Pancreas (tissue), 10 donors: ENCODE measurements around the gene PSME2. TPM values are rescaled to one million over a fixed set of nuclear protein-coding genes. Genes with fewer than 3 reads are reported as not detected.

Experiments used
- ATAC-seq, 4 donors: fragments of 200-7000 bp; cut with Tn5 transposase; one replicate each; pipeline versions ENCODE4 v1.8.0 to v1.9.1; 2020; ENCODE audit warnings: mild to moderate bottlenecking in 4 of 4, moderate library complexity in 4 of 4
- DNase-seq, 6 donors: peaks; one replicate each; pipeline ENCODE4 v3.0.0-alpha.2; 2020
- FAIRE-seq: peaks from 2 replicates; lab custom pipeline; 2012; peaks lifted over from hg19 to GRCh38; lab: Jason Lieb, UNC
- H3K27ac ChIP-seq, 4 donors: fragments of 200-600 bp; sonication (generic); 1 replicate in 3 of 4; 2 replicates in 1 of 4; pipeline versions ENCODE4 v1.5.0 to v1.8.0; 2020
- H3K27me3 ChIP-seq, 4 donors: fragments of 200-600 bp; one replicate each; pipeline ENCODE4 v1.8.0; 2021
- H3K36me3 ChIP-seq, 3 donors: fragments of 200-600 bp; sonication (generic) in 1 of 3; one replicate each; pipeline versions ENCODE4 v1.5.0 to v1.8.0; 2020 to 2021
- H3K4me1 ChIP-seq, 3 donors: fragments of 200-600 bp; one replicate each; pipeline ENCODE4 v1.8.0; 2021
- H3K4me3 ChIP-seq, 4 donors: fragments of 200-600 bp; sonication (generic) in 2 of 4; one replicate each; pipeline versions ENCODE4 v1.5.0 to v1.8.0; 2020 to 2021
- H3K9me3 ChIP-seq, 4 donors: fragments of 200-600 bp; one replicate each; pipeline ENCODE4 v1.8.0; 2021
- CTCF ChIP-seq, 4 donors: fragments of 200-600 bp; sonication (generic) in 3 of 4; IDR thresholded peaks; one replicate each; pipeline versions ENCODE4 v1.5.0 to v1.8.0; 2021; ENCODE audit warnings: antibody characterized with exemption in 4 of 4
- WGBS, 2 donors: extraction: QIAGEN DNeasy Blood & Tissue Kit; methylation state at CpG; one replicate each; pipeline ENCODE4 v1.1.7; 2013; 5-methylcytosine and 5-hydroxymethylcytosine counted together
- intact Hi-C, 3 donors: fragments of 100-400 bp; cut with DNase I; formaldehyde crosslinking; loops; one replicate each; pipeline versions ENCODE4 v1.11.1 to v1.14.2; 2022
- polyA plus RNA-seq, 2 donors: library from polyadenylated mRNA; stranded (reverse); fragments of 200-250 nt; gene quantifications; one replicate each; pipeline ENCODE4 v1.2.3, GENCODE V29; 2013
- total RNA-seq, 6 donors: library from RNA; stranded (reverse); fragmentation: NEBNext Ultra II Directional in 4 of 6; extraction: Animal tissue kit (Norgen Biotek cat#: 25700) in 4 of 6; gene quantifications; one replicate each; pipeline versions ENCODE4 v1.2.1 to v1.2.4, GENCODE V29; 2021 to 2023
- donor health status: healthy with polysubstance abuse.
- donor health status: DM: no; HTN: no; CAD: no; lungs with moderate emphysema.
- donor health status: DM: no; HTN: no; CAD: no.
- donor health status: control.
- donor health status: control.
- donor health status: Bipolar disorder and iron deficiency.
- donor health status: DM: yes; HTN: yes; CAD: no.
- donor health status: DM: no; HTN: no; CAD: no.
- donor health status: DM: no; HTN: no; CAD: no.
- donor health status: DM: yes; HTN: yes; CAD: no.

PSME2 gene
- total and polyA plus RNA-seq, 8 donors: 33.9 to 285 (median 77.9) TPM

DNA sequence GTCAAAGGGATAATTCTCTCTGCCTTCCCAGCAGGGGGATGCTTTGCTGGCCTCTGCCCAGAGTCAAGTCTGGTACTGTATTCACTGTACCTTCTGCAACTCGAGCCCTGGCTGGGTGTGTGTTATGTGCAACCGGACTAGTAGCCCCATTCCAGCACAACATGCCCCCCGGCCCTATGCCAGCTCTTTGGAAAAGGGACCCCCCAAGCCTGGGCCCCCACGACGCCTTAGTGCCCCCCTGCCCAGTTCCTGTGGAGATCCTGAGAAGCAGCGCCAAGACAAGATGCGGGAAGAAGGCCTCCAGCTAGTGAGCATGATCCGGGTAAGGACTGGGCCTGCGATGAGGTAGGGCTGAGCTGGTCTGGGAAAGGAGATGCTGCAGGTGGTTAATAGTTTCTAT, 4.2 kb upstream of the PSME2 start:
- Histone ChIP-seq H3K27ac (no peak overlapping the region), H3K36me3 (peaks cover 3 to 50% (median 34%) of the 10 kb centered on the region in 3 donors), H3K4me3 (no peak overlapping the region), H3K27me3 (no peaks in the 10 kb centered on the region), H3K4me1 (peaks cover 4 to 11% (median 10%) of the 10 kb centered on the region in 3 donors), H3K9me3 (no peaks in the 10 kb centered on the region)
- ATAC-seq (no peak), FAIRE-seq (no peak), DNase-seq (peak in 1 of 6 donors; percentile 60)
- intact Hi-C loops: no loop called here
- 87 to 91% methylated on average over 9 of the region's 9 CpGs for WGBS, 2 donors
- no peak for TF ChIP-seq CTCF (IDR thresholded peaks at IDR 0.05)

GRCh38 chr14:24150061-24150460, 3.7 kb upstream of the PSME2 start:
- H3K36me3 ChIP-seq: peaks cover 0 to 45% (median 29%) of the 10 kb centered on the region in 3 donors
- FAIRE-seq: no peak
- peak in 1 of 6 donors; percentile 59 for DNase-seq

DNA sequence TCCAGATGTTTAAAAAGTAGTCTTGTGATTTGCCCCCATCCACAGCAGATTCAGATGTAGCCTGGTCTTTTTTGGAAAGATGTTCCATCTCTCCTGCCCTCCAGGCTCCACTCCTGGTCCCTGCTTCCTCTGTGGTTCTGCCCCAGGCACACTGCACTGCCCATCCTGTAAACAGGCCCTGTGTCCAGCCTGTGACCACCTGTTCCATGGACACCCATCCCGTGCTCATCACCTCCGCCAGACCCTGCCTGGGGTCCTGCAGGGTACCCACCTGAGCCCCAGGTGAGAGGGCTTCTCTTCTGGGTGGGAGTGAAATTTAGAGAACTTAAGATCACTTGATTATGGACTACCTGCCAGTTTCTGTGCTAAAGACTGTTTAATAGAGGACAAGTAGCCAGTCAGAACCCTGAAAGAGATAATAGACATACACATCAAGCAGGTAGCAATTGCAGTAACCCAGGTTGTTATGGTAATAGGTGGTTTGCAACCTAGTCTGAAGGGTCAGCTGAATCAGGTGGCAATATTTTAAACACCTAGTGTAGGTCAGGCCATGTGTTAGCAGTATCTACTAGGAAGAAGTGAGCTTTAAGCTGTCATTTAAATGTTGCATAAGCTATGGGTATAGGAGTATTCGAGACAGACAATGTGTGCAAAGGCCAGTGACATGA, 3.0 kb upstream of the PSME2 start:
- H3K4me1 ChIP-seq: peaks cover 8 to 20% (median 14%) of the 10 kb centered on the region in 3 donors
- FAIRE-seq: no peak
- no peak overlapping the region for H3K27ac ChIP-seq
- peak in 1 of 6 donors; percentile 51 for DNase-seq
- H3K36me3 ChIP-seq: peaks cover 0 to 39% (median 26%) of the 10 kb centered on the region in 3 donors
- no peak overlapping the region for H3K4me3 ChIP-seq
- H3K9me3 ChIP-seq: no peaks in the 10 kb centered on the region
- 91 to 98% methylated on average over 3 of the region's 3 CpGs for WGBS, 2 donors
- intact Hi-C loops: no loop called here
- TF ChIP-seq CTCF (IDR thresholded peaks at IDR 0.05): no peak
- H3K27me3 ChIP-seq: no peaks in the 10 kb centered on the region
- no peak for ATAC-seq

More at GRCh38 chr14:24150061-24150460, 3.7 kb upstream of the PSME2 start:
- Histone ChIP-seq H3K27ac (no peak overlapping the region), H3K4me3 (no peak overlapping the region), H3K9me3 (no peaks in the 10 kb centered on the region), H3K27me3 (no peaks in the 10 kb centered on the region), H3K4me1 (peaks cover 8 to 16% (median 14%) of the 10 kb centered on the region in 3 donors)
- intact Hi-C loops: no loop called here
- no peak for TF ChIP-seq CTCF (IDR thresholded peaks at IDR 0.05)
- ATAC-seq: no peak
- 83 to 87% methylated on average over 9 of the region's 9 CpGs for WGBS, 2 donors

- no peak for FAIRE-seq
- no peak for TF ChIP-seq CTCF (IDR thresholded peaks at IDR 0.05)
- WGBS, 2 donors: 3 to 5% methylated on average over 27 to 29 of the region's 29 CpGs
Measured at GRCh38 chr14:24147761-24148428, 1.5 kb upstream of the PSME2 start.

More at GRCh38 chr14:24147761-24148428, 1.5 kb upstream of the PSME2 start:
- Histone ChIP-seq H3K4me3 (peak overlapping the region; percentile 70 to 96 (median 88)), H3K36me3 (peaks cover 0 to 34% (median 26%) of the 10 kb centered on the region in 3 donors), H3K27ac (peak overlapping the region; percentile 58 to 87 (median 72)), H3K9me3 (no peaks in the 10 kb centered on the region), H3K4me1 (peaks cover 8 to 22% (median 14%) of the 10 kb centered on the region in 3 donors), H3K27me3 (no peaks in the 10 kb centered on the region)
- no peak for ATAC-seq
- intact Hi-C loops: no loop called here
- DNase-seq: peak in 2 of 6 donors; percentile 53 to 84
